ENCODE results near the gene APOA5.
"Not testable (repeated sequence)": the region's sequence is repeated elsewhere in the genome, so short reads cannot be mapped to it uniquely, and the experiment has no call there.

APOA5 gene, protein sequence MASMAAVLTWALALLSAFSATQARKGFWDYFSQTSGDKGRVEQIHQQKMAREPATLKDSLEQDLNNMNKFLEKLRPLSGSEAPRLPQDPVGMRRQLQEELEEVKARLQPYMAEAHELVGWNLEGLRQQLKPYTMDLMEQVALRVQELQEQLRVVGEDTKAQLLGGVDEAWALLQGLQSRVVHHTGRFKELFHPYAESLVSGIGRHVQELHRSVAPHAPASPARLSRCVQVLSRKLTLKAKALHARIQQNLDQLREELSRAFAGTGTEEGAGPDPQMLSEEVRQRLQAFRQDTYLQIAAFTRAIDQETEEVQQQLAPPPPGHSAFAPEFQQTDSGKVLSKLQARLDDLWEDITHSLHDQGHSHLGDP

GRCh38 chr11:116791813-116792143, at the start of gene APOA5:
Gene APOA5 (minus strand): TSS chr11:116791879. CDS start chr11:116791860, 19 bp downstream.
- DNase-seq: no peak

DNA sequence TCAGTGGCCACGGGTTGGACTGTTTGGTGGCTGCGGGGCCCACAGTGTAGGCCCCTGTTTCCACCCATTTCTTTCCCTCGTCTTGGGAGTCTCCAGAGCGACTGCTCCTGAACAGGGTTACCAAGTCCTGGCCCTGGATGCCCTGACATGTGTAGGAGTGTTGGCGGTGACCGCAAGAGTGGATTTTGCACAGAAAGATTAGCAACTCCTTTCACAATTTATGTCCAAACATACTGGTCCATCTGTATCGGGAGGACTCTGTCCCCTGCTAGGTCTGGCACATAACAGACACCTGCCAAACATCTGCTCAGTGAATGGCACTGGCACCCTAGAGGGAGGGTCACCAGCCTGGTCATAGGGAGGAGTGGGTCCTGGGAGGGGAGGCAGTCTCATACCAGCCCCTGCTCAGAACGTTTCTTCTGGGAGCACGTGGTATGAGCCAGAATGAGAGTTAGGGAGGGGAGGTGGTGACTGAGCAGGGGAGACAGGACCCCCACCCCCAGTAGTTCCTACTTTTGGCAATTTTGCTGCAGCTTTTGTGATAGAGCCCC, 49.1 kb upstream of the APOA5 start:
- DNase-seq: no peak

- DNase-seq: no peak
These were observed 48.6 kb upstream of the APOA5 start for GRCh38 chr11:116840224-116840745.

DNA sequence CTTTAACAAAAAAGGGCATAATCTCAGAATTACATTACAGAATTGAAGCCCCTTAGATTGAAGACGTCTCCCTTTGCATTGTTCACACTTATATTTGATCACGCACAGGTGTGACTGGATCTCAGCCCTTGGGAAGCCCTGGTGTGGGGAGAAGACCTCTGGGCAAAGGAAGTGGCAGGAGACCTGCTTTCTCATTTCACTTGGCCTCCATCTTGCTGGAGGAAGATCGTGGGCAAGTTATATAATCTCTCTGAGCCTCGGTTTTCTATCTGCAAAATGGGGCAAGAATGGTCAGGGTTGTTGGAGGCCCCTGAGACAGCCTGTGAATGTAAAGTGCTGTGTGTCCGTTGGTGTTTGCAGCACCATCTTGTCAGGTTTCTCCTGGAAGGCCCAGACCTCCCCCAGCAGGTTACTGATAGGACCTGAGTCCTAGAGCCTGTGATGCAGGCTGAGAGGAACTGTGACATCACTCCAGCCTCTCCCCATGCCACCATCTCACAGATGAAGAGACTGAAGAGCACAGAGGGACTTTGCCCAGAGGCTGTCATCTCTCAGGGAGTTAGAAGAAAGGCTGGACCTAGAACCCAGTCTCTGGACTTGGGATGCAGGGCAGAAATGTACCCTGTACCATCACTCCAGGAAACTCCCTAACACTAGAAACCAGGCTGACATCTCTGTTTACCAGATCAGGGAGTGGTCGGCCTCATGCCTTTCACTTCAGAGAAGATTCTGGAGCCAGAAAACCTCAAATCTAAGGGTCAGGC, 46.8 kb upstream of the APOA5 start:
- DNase-seq: no peak

DNA sequence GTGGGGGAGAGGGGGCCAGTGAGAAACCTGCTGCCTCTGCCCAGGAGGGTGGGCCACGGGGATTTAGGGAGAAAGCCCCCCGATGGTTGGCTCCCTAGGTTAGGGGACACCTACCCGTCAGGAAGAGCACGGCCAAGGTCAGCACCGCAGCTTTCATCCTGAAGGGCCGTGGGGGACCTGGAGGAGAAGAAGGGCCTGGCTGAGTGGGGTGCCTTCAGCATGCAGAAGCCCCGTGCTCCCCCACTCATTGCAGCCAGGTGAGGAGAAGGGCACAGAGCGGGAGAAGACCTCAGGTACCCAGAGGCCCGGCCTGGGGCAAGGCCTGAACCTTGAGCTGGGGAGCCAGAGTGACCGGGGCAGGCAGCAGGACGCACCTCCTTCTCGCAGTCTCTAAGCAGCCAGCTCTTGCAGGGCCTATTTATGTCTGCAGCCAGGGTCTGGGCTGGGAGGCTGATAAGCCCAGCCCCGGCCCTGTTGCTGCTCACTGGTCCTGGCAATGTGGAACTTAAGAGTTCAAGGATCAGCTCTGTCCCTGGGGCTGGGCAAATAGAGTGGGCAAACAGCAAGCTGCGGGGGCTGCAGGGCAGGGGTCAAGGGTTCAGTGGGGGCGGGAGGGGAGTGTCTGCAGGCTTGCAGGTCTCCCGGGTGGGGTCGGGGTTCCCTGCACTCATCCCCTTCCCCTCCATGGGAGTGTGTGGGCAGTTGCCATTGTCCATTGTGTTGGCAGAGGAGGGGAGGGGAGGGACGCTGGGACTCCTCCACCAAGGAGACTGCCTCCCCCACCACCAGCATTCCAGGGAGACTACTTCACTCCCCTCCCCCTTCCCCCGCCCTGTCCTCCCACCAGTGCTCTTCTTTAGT, 45.8 kb upstream of the APOA5 start, which contains the start of gene APOA1:
Gene APOA1 (minus strand): TSS at position 392 of the 861 bp plus-strand sequence. CDS start 235 bp downstream, at position 157.
- DNase-seq: no peak

DNA sequence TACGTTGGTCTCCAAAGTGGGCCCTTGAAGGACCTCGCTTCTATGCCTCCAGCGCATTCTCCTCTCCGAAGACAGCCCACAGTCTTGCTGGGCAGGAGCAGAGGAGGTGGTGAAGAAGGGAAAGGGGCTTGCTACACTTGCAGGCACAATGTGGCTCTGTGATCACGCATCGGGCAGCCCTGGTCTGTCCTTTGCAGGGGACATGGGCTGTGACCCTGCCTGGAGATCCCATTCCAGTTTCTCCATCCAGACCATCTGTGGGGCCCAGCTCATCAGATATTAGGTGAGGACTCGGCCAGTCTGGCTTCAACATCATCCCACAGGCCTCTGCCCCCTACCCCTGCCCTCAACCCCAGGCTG, 44.9 kb upstream of the APOA5 start:
- DNase-seq: no peak

DNA sequence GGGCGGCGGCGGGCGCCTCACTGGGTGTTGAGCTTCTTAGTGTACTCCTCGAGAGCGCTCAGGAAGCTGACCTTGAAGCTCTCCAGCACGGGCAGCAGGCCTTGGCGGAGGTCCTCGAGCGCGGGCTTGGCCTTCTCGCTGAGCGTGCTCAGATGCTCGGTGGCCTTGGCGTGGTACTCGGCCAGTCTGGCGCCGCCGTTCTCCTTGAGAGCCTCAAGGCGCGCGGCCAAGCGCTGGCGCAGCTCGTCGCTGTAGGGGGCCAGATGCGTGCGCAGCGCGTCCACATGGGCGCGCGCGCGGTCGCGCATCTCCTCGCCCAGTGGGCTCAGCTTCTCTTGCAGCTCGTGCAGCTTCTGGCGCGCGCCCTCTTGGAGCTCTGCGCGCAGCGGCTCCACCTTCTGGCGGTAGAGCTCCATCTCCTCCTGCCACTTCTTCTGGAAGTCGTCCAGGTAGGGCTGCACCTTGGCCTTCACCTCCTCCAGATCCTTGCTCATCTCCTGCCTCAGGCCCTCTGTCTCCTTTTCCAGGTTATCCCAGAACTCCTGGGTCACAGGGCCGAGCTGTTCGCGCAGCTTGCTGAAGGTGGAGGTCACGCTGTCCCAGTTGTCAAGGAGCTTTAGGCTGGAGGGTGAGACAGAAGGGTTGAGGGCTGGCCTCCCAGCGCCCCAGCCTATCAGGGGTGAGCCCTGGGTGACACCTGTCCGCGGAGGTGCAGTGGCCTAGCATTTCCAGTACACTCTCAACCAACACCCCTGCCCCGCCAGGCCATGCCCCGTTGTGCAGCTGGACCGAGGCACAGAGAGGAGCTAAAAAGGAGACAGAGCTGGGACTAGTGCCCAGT, 44.3 kb upstream of the APOA5 start:
- peak; percentile 89 for DNase-seq

GRCh38 chr11:116835042-116835772, 43.5 kb upstream of the APOA5 start:
- peak; percentile 55 for DNase-seq

- not testable (repeated sequence) for DNase-seq
These were observed 42.9 kb upstream of the APOA5 start for GRCh38 chr11:116834535-116835041.

DNA sequence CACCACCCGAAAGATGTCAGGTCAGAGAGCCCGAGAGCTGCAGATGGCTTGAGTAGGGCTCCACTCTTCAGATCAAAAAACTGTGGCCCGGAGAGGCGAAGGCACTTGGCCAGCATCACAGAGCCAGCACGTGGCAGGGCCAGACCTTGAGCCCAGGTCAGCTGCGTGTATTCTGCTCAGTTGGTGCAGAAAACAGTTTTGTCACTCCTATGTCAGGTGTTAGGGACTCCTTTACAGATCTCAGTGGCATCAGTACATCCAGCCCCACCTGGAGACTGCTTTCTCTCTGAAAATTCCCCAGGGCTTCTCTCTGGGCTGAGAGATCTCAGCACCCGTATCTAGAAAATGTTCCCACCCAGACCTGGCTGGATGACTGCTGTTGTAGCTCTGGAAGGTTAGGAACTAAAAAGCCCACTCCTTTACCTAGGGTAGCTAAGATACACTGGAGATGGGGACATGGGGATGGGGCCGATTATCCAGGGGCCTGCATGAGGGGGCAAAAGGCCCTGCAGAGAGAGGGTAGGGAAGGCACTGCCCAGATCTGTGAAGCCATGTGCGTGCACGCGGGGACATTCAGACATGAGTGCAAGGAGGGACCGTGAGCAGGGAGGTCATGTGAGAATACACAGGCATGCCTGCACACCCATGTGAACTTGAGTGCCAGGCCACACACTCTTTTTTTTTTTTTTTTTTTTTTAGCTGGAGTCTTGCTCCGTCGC, 42.3 kb upstream of the APOA5 start:
- no peak for DNase-seq

GRCh38 chr11:116833491-116833815, 41.8 kb upstream of the APOA5 start:
- DNase-seq: no peak

DNA sequence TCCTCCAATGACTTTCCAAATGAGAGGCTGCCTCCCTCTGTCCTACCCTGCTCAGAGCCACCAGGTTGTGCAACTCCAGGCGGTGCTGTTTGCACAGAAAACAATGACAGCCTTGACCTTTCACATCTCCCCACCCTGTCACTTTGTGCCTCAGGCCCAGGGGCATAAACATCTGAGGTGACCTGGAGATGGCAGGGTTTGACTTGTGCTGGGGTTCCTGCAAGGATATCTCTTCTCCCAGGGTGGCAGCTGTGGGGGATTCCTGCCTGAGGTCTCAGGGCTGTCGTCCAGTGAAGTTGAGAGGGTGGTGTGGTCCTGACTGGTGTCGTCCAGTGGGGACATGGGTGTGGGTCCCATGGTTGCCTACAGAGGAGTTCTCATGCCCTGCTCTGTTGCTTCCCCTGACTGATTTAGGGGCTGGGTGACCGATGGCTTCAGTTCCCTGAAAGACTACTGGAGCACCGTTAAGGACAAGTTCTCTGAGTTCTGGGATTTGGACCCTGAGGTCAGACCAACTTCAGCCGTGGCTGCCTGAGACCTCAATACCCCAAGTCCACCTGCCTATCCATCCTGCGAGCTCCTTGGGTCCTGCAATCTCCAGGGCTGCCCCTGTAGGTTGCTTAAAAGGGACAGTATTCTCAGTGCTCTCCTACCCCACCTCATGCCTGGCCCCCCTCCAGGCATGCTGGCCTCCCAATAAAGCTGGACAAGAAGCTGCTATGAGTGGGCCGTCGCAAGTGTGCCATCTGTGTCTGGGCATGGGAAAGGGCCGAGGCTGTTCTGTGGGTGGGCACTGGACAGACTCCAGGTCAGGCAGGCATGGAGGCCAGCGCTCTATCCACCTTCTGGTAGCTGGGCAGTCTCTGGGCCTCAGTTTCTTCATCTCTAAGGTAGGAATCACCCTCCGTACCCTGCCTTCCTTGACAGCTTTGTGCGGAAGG, 40.9 kb upstream of the APOA5 start:
- no peak for DNase-seq

- DNase-seq: no peak
These were observed 40.2 kb upstream of the APOA5 start for GRCh38 chr11:116831790-116832349.

- no peak for DNase-seq
These were observed 38.7 kb upstream of the APOA5 start for GRCh38 chr11:116830184-116830912.

GRCh38 chr11:116829525-116830183, 38.0 kb upstream of the APOA5 start, which contains the start of gene APOC3:
Gene APOC3 (plus strand): TSS chr11:116829907. CDS start chr11:116830583, 676 bp downstream.
- DNase-seq: no peak

GRCh38 chr11:116828632-116829524, 37.2 kb upstream of the APOA5 start:
- DNase-seq: no peak
